Measurements from ENCODE around the gene ERICH2.

ERICH2 gene

DNA sequence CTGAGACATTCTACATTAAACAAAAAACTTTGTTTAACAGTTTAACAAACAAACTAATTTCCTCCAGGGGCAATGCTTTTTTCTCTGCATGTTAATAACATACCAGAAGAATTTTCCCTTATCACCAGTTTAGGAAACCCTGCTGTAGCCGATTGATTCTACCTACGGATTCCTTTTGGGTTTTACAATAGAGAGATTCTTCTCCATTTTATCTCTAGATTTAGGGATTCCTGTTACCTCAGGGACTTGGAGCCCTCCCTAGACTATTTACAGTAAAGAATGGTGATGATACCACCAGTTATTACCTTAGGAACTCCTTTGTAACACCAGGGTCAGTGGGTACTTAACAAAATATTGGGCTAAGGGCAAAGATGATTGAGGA lies 5.3 kb upstream of the ERICH2 start:
- Histone ChIP-seq H3K9ac (no peak overlapping the region), H3K4me3 (IDR thresholded peaks at IDR 0.05; ENCODE audit: insufficient read depth, low read depth, low read length) (no peak overlapping the region)

GRCh38 chr2:170766693-170767092 lies 3.5 kb upstream of the ERICH2 start:
- no peaks in the 10 kb centered on the region for H4K20me1 ChIP-seq (ENCODE audit: insufficient read depth)
- no peak overlapping the region for H3K9ac ChIP-seq
- H3K27me3 ChIP-seq (ENCODE audit: insufficient read depth, low read depth), result no peaks in the 10 kb centered on the region
- TF ChIP-seq, protein P1, sequence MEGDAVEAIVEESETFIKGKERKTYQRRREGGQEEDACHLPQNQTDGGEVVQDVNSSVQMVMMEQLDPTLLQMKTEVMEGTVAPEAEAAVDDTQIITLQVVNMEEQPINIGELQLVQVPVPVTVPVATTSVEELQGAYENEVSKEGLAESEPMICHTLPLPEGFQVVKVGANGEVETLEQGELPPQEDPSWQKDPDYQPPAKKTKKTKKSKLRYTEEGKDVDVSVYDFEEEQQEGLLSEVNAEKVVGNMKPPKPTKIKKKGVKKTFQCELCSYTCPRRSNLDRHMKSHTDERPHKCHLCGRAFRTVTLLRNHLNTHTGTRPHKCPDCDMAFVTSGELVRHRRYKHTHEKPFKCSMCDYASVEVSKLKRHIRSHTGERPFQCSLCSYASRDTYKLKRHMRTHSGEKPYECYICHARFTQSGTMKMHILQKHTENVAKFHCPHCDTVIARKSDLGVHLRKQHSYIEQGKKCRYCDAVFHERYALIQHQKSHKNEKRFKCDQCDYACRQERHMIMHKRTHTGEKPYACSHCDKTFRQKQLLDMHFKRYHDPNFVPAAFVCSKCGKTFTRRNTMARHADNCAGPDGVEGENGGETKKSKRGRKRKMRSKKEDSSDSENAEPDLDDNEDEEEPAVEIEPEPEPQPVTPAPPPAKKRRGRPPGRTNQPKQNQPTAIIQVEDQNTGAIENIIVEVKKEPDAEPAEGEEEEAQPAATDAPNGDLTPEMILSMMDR (conservative IDR thresholded peaks at IDR 0.05; ENCODE audit: low read depth, low read length), result no peak
- H3K4me2 ChIP-seq, result no peak overlapping the region
- H3K27ac ChIP-seq, result no peak overlapping the region
- no peak overlapping the region for H2AFZ ChIP-seq (ENCODE audit: low read depth)
- no peaks in the 10 kb centered on the region for H3K36me3 ChIP-seq (ENCODE audit: insufficient read depth)
- peaks cover 11% of the 10 kb centered on the region for H3K4me1 ChIP-seq (ENCODE audit: low read depth, poor library complexity, severe bottlenecking)
- H3K79me2 ChIP-seq (ENCODE audit: insufficient read depth, low read depth), result no peaks in the 10 kb centered on the region
- H3K4me3 ChIP-seq (IDR thresholded peaks at IDR 0.05; ENCODE audit: insufficient read depth, low read depth, low read length), result no peak overlapping the region

More for the DNA sequence above, 5.3 kb upstream of the ERICH2 start:
- Histone ChIP-seq H3K27me3 (ENCODE audit: insufficient read depth, low read depth) (no peaks in the 10 kb centered on the region), H3K4me1 (ENCODE audit: low read depth, poor library complexity, severe bottlenecking) (peaks cover 8% of the 10 kb centered on the region), H4K20me1 (ENCODE audit: insufficient read depth) (no peaks in the 10 kb centered on the region), H3K4me2 (peak overlapping the region; percentile 6; the same call in 1 of the 2 replicates), H3K36me3 (ENCODE audit: insufficient read depth) (no peaks in the 10 kb centered on the region), H3K79me2 (ENCODE audit: insufficient read depth, low read depth) (no peaks in the 10 kb centered on the region), H3K27ac (no peak overlapping the region), H2AFZ (ENCODE audit: low read depth) (no peak overlapping the region)
- TF ChIP-seq, protein P1 (conservative IDR thresholded peaks at IDR 0.05; ENCODE audit: low read depth, low read length), result no peak

- Histone ChIP-seq H2AFZ (ENCODE audit: low read depth) (peak overlapping the region; percentile 90), H3K27ac (peak overlapping the region; percentile 34), H3K27me3 (ENCODE audit: insufficient read depth, low read depth) (no peaks in the 10 kb centered on the region), H3K9ac (peak overlapping the region; percentile 66), H3K36me3 (ENCODE audit: insufficient read depth) (no peaks in the 10 kb centered on the region), H3K4me1 (ENCODE audit: low read depth, poor library complexity, severe bottlenecking) (peaks cover 11% of the 10 kb centered on the region), H3K79me2 (ENCODE audit: insufficient read depth, low read depth) (no peaks in the 10 kb centered on the region), H3K4me2 (peak overlapping the region; percentile 63), H4K20me1 (ENCODE audit: insufficient read depth) (no peaks in the 10 kb centered on the region), H3K4me3 (IDR thresholded peaks at IDR 0.05; ENCODE audit: insufficient read depth, low read depth, low read length) (peak overlapping the region; percentile 60)
- TF ChIP-seq, protein P1 (conservative IDR thresholded peaks at IDR 0.05; ENCODE audit: low read depth, low read length), result no peak
Observed at GRCh38 chr2:170770606-170771420, 635 bp downstream of the ERICH2 start.

DNA sequence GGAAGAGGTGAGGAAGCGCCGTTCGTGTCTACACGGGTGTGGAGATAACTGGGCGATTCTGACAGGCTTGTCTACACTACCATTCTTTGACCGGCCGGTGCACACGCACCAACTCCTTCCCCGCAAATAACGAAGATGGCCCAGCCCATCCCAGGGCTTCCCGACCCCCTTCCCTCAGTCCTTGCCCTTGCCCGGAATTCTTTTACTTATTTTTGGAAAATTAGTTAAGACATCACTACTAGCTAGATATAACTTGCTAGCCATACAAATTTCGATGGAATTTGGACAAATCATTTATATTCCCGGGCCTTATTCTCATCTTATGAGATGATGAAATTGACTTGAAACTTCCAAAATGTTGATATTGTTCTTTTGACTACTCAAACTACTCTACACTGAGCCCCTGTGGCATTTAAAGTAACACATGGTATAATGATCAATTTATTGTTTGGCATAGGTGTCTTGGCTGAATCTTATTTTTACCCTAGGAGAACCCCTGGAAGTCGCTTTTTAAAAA lies 1.3 kb downstream of the ERICH2 start:
- Histone ChIP-seq H3K79me2 (ENCODE audit: insufficient read depth, low read depth) (no peaks in the 10 kb centered on the region), H3K27me3 (ENCODE audit: insufficient read depth, low read depth) (no peaks in the 10 kb centered on the region), H3K36me3 (ENCODE audit: insufficient read depth) (no peaks in the 10 kb centered on the region), H3K4me3 (IDR thresholded peaks at IDR 0.05; ENCODE audit: insufficient read depth, low read depth, low read length) (no peak overlapping the region), H3K9ac (peak overlapping the region; percentile 60; the same call in 1 of the 2 replicates), H2AFZ (ENCODE audit: low read depth) (peak overlapping the region; percentile 90), H3K4me1 (ENCODE audit: low read depth, poor library complexity, severe bottlenecking) (peaks cover 11% of the 10 kb centered on the region), H3K4me2 (peak overlapping the region; percentile 63), H4K20me1 (ENCODE audit: insufficient read depth) (no peaks in the 10 kb centered on the region), H3K27ac (no peak overlapping the region)
- TF ChIP-seq, protein P1 (conservative IDR thresholded peaks at IDR 0.05; ENCODE audit: low read depth, low read length), result no peak
